NCI-H1417 treated with DMSO at 0.1 percent for 48 hours (cell line): ENCODE measurements around the gene VPS13D.

Experiments used
- DNase-seq: peaks from one replicate; lab custom pipeline; 2025; lab: John Stamatoyannopoulos, UW

The VPS13D gene

DNA sequence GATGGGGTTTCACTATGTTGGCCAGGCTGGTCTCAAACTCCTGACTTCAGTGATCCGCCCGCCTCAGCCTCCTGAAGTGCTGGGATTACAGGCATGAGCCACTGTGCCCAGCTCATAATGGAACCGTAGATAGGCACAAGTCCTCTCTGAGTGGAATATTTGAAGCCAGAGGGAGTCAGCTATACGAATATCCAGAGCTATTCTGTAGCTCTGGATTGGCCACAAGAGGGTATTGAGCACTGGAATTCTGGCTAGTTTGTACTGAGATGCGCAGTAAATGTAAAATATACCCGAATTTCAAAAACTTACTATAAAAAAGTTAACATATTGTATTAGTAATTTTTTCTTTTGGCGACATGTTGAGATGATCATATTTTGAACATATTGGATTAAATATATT is 851 bp upstream of the VPS13D start:
- DNase-seq: no peak

- DNase-seq: no peak
These were observed 420 bp upstream of the VPS13D start for GRCh38 chr1:12229386-12229834.

GRCh38 chr1:12230549-12231275 is 882 bp downstream of the VPS13D start:
- no peak for DNase-seq

GRCh38 chr1:12231276-12231595 is 1.4 kb downstream of the VPS13D start:
- DNase-seq: no peak

- DNase-seq: no peak
These were observed 2.4 kb downstream of the VPS13D start for GRCh38 chr1:12232221-12232620.

DNA sequence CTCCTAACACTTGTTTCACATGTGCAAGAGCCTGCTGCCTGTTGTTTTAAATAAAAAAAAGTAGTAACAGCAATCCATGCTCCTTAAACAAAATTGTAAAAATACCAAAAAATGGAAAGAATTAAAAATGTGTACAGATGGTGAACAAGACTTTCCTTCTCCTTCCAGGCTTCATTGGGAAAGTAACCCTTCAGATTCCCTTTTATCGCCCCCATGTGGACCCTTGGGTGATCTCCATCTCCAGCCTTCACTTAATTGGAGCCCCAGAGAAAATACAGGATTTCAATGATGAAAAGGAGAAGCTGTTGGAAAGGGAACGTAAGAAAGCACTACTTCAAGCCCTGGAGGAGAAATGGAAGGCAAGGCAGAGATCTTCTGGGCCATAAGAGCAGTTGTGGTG is 14.2 kb downstream of the VPS13D start:
- no peak for DNase-seq

- DNase-seq: no peak
These were observed 14.8 kb downstream of the VPS13D start for GRCh38 chr1:12244585-12244984.

DNA sequence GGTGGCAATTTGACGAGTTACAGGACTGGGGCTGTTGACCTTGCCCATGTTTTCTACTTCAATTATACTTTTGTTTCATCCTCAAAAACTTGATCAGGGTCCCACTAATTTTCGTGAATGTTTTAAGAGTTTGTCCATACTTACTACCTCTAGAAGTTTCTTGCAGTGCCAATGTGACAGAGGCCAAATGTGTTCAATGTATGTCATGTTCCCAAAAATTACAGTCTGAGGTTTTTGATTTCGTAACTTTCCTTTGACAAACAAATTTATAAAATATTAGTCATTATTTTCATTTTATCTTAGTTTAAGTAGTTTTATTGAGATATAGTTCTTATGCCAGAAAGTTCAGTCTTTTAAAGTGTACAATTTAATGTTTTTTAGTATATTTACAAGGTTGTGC is 15.3 kb downstream of the VPS13D start:
- DNase-seq: no peak

- no peak for DNase-seq
These were observed 15.9 kb downstream of the VPS13D start for GRCh38 chr1:12245733-12246132.

DNA sequence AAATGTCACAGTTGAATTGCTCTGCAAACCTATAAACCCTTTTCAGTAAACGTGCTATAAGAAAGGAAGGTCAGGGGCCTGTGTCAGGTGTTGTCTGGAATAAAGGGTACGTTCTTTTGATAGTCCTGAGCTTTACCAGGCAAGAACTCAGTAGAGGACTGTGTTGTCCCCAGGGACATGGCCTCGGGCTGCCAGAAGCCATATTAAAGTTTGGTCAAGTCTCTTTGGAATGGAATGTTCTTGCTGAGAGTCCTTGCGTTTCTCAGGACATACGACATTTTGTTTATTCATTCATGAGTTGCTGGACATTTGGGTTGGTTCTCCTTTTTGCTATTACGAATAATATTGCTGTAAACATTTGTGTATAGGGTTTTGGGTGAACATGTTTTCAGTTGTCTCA is 16.8 kb downstream of the VPS13D start:
- DNase-seq: no peak

GRCh38 chr1:12249181-12249580 is 19.4 kb downstream of the VPS13D start:
- DNase-seq: no peak

- no peak for DNase-seq
These were observed 19.9 kb downstream of the VPS13D start for GRCh38 chr1:12249748-12250147.

GRCh38 chr1:12251442-12251841 is 21.6 kb downstream of the VPS13D start:
- no peak for DNase-seq

- no peak for DNase-seq
These were observed 26.1 kb downstream of the VPS13D start for GRCh38 chr1:12255913-12256312.

DNA sequence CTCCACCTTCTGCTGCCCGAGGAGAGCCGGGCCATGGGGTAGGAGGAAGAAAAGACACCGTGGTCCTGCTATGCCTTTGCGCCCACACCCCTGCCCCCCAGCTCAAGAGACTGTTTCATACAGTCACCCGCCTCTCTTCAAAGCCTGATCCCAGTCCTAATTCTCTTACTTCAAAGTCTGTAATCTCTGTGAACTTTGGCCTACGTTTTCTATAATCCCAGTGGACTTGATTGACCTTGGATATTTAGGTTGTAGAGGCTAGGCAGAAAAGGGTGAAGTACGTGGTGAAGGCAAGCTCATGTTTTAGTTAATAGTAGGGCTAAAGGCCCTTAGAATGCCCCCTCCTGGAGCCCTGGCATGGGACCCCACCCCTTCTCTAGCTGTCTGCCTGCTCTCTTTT is 28.4 kb downstream of the VPS13D start:
- no peak for DNase-seq

GRCh38 chr1:12269351-12269750 is 39.5 kb downstream of the VPS13D start:
- DNase-seq: no peak

DNA sequence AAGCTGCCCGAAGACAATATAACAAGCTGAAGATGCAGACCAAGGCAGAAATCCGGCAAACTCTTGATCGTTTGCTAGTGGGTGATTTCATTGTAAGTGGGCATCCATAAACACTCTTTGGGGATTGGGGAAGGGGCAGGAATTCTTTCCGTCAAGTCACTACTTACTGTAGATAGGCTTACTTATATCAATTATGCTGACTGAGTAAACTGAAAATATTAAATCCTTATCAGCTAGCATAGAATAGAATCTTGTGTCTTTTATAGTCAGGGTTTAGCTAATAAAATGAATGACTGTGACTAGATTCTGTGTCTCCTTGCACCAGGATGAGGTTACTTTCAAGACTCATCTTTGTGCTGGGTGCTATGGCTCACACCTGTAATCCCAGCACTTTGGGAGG is 41.2 kb downstream of the VPS13D start:
- DNase-seq: no peak

GRCh38 chr1:12272770-12273169 is 42.9 kb downstream of the VPS13D start:
- no peak for DNase-seq

DNA sequence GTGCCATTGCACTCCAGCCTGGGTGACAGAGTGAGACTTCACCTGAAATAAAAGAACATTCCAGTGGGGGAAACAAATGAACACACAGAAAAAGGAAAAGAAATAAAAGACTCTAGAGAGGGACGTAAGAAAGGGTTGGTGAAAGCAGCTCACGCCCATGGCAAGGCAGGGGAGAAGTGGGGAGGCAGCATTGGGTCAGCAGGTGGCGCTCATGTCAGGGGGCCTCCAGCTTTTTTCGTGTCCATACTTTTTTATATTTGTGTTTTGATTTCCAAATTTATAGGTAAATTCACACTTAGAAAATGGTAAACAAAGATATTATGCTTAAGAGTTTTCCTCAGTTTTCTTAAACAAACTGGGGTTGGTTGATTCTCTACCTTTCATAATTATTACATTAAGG is 45.5 kb downstream of the VPS13D start:
- no peak for DNase-seq

GRCh38 chr1:12276225-12276624 is 46.4 kb downstream of the VPS13D start:
- DNase-seq: no peak

- DNase-seq: no peak
These were observed 49.2 kb downstream of the VPS13D start for GRCh38 chr1:12279003-12279402.

DNA sequence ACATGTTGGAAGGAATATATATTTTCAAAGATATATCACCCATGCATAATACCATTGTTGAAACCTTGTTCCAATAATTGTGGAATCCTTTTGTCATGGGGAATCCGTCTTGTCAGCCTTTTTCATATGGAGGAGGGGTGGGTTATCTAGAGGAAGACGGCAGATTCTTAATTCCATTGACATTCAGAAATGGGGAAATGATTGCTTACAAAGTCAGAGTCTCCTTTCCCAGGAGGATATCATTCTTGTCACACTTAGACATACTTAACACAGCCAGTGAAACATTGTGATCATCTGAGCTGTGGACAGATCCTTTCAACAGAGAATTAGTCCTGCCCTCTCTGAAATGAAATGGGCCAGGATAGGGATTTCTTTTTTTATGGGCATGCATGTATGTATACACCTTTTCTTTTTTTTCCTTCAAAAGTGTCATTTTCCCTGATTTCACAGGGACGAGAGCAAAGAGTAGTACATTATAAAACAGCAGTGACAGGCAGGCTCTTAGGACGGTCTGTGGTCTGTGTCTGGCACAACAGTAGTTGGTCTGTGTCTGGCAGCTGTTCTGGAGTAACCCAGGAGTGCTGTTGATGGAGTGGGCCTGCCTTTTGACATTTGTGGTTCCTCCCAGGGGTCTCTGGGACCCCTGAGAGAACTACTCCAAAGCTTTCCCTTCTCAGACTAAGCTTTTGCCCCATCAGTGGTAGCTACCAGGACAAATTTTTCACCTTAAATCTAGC is 50.1 kb downstream of the VPS13D start:
- DNase-seq: no peak

GRCh38 chr1:12282142-12282541 is 52.3 kb downstream of the VPS13D start:
- no peak for DNase-seq

- no peak for DNase-seq
These were observed 54.7 kb downstream of the VPS13D start for GRCh38 chr1:12284486-12284885.
